ENCODE measurements around the gene SUCLG1.
"Not testable (repeated sequence)": the region's sequence is repeated elsewhere in the genome, so short reads cannot be mapped to it uniquely, and the experiment has no call there.

Gene SUCLG1

DNA sequence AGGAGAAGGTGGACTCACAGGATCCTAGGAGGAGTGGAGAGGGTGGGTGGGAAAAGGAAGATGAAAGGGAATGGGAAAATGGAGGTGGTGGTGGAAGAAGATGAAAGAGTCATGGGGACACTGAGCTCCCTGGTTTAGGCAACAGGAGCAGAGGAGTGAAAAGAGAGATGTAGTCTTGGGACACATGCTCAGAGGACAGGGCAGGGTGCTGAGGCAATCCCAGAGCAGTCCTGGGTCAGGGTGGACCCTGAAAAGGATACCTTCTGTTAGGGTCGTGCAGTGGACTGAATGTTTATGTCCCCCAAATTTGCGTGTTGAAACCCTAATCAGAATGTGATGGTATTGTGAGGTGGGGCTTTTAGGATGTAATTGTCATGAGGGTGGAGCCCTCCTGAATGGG is 37.9 kb downstream of the SUCLG1 start:
- DNase-seq (ENCODE audit: low read depth in 2 of 2) = no peak

- no peak for DNase-seq (ENCODE audit: low read depth in 2 of 2)
Measured at GRCh38 chr2:84417453-84418145, 41.5 kb downstream of the SUCLG1 start.

GRCh38 chr2:84409531-84409930 is 49.5 kb downstream of the SUCLG1 start:
- DNase-seq (ENCODE audit: low read depth in 2 of 2) = no peak

DNA sequence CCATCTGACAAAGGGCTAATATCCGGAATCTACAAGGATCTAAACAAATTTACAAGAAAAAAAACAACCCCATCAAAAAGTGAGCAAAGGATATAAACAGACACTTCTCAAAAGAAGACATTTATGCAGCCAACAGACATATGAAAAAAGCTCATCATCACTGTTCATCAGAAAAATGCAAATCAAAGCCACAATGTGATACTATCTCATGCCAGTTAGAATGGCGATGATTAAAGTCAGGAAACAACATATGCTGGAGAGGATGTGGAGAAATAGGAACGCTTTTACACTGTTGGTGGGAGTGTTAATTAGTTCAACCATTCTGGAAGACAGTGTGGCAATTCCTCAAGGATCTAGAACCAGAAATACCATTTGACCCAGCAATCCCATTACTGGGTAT is 57.0 kb downstream of the SUCLG1 start:
- not testable (repeated sequence) for DNase-seq (ENCODE audit: low read depth in 2 of 2)

DNA sequence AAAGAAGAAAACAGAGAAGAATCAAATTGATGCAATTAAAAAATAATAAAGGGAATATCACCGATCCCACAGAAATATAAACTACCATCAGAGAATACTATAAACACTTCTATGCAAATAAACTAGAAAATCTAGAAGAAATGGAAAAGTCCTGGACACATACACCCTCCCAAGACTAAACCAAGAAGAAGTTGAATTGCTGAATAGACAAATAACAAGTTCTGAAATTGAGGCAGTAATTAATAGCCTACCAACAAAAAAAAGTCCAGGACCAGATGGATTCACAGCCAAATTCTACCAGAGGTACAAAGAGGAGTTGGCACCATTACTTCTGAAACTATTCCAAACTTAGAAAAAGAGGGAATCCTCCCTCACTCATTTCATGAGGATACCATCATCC is 59.2 kb downstream of the SUCLG1 start:
- DNase-seq (ENCODE audit: low read depth in 2 of 2) = not testable (repeated sequence)

DNA sequence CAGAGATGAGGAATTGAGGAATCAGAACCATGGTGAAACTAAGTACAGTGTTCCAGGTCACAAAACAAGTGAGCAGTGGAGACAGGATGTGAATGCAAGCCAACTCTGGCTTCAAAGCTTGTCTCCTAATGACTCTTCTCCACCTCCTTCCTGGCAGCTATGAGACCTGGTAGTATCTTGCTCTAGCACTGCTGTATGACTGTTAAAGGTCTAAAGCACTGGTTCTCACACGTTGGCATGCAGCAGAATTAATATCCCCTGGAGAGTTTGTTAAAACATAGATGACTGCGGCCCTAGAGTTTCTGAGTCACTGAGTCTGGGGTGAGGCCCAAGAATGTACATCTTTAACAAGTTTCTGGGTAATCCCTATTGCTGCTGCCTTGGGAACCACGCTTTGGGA is 63.3 kb downstream of the SUCLG1 start:
- no peak for DNase-seq (ENCODE audit: low read depth in 2 of 2)

GRCh38 chr2:84394628-84395027 is 64.5 kb downstream of the SUCLG1 start:
- DNase-seq (ENCODE audit: low read depth in 2 of 2) = no peak

GRCh38 chr2:84393829-84394228 is 65.3 kb downstream of the SUCLG1 start:
- DNase-seq (ENCODE audit: low read depth in 2 of 2) = no peak

DNA sequence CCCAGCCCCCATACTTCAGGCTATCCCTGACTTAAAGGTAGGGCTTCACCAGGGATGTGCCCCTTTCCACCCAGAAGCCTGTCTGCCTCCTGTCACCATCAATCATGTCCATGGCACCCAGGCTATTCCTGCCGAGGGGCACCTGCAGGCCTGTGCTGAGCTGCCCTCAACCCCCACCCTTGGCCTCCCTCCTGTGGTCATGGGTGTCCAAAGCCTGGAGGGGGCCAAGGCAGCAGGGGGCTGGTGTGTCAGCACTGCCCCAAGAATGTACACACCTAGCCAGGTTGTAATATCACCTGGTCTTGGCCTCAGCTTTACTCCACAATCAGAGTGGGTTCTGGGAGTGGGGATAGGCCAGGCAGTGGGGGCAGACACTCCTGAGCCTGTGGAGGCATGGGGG is 69.3 kb downstream of the SUCLG1 start:
- DNase-seq (ENCODE audit: low read depth in 2 of 2) = no peak

DNA sequence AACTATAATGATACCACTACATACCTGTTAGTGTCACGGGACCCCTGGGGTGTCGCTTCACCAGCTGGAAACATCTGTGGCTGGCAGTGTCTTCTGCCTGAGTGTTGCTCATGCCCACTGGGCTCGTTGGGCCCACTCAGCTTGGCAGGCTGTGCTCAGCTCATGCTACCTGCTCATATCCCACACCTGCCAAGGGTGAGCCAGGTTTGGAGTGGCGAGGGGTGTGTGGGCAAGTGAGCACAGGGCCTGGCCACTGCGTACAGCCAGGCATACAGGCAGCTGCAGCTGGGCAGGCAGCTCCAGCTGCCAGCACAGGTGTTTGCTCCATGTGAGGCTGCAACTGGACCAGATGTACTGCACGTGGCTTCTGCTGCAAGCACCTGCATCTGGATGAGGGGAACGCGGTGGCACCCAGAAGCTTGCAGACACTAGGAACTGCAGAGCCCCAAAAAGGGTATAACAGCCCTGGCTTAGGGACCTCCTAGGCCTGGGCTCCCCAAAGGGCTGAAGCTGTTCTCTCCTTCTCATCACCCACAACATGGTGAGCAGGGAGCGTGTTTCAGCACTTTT is 70.1 kb downstream of the SUCLG1 start:
- DNase-seq (ENCODE audit: low read depth in 2 of 2) = no peak

DNA sequence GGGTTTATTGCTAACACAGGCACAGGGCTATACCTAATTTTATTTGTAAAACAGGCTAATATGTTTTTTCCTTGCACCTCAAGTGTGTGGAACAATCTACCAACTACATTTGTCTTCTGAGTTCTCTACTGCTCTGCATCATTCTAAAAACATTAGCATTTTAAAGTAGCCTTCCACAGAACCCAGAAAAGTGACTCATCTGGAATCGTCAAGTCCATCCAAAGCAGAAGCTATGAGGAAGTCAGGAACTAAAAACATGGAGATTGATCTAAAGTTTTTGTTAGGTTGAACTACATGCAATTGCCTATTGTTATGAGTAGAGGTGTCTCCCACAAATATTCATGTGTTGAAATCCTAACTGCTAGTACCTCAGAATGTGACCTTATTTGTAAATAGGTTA is 70.9 kb downstream of the SUCLG1 start:
- DNase-seq (ENCODE audit: low read depth in 2 of 2) = no peak

DNA sequence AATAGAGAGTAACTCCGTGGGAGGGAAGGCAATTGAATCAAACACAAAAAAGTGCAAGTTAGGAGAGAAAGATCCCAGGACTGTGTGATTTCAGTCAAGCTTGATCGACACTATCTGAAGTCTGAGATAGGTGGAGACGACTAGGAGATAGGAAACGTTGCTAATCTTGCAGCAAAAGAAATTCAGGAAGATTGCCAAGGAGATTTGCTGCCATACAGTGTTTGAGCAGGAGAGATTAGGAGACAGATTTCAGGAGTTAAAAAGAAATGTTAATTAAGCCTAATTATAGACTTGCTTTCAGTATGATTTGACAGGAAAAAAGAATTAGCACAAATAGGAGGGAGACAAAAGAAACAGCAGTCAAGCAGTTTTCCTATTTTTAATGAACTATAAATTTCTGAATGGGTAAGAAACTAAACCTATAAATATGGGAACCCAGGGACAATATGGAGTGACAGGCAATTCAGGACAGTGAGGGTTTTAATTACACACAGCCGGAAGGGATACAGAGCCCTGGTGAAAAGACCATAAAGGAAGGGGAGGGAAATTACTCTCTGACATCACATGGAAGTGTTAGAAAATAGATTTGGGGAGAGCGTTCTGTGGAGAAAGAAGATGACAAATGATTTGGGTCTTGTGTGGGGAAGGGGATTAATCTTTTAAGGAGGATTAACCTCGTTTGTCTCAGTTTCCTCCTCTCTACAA is 72.6 kb downstream of the SUCLG1 start:
- DNase-seq (ENCODE audit: low read depth in 2 of 2) = no peak

GRCh38 chr2:84383271-84383670 is 75.8 kb downstream of the SUCLG1 start:
- no peak for DNase-seq (ENCODE audit: low read depth in 2 of 2)

GRCh38 chr2:84380875-84381274 is 78.2 kb downstream of the SUCLG1 start:
- no peak for DNase-seq (ENCODE audit: low read depth in 2 of 2)

DNA sequence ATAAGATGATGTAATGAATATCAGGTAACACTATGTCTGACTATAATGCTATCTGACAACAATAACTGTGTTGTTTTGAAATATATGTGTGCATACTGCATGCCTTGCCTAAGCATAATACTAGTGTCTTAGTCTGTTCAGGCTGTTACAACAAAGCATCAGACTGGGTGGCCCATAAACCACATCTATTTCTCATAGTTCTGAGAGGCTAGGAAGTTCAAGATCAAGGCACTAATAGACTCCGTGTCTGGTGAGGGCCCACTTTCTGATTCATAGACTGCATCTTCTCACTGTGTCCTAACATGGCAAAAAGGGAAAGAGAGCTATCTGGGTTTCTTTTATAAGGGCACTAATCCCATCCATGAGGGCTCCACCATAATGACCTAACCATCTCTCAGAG is 80.1 kb downstream of the SUCLG1 start:
- DNase-seq (ENCODE audit: low read depth in 2 of 2) = no peak

GRCh38 chr2:84375020-84375419 is 84.1 kb downstream of the SUCLG1 start:
- DNase-seq (ENCODE audit: low read depth in 2 of 2) = no peak

DNA sequence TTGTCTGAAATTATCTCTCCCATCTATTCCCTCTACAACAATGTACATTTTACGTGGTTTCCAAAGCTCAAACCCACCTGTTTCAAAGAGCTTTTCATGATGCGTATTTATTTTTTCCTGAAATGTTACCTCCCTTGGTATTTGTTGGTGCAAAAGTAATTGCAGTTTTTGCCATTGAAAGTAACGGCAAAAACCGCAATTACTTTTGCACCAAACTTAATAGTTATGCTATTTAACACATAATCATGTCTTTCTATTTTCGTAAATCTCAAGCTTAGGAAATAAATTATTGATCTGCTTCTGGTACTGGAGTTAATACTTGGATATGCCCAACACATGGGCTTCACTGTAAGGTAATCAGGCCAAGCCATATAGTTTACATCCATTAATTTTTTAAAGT is 85.2 kb downstream of the SUCLG1 start:
- DNase-seq (ENCODE audit: low read depth in 2 of 2) = no peak
